GM12891 (cell line): ENCODE results near the gene GIPR.

ENCODE experiments used
- PAX5 ChIP-seq: IDR thresholded peaks from 2 replicates; pipeline ENCODE4 v1.6.1; 2011; ENCODE audit warnings: low read length, moderate library complexity, mild to moderate bottlenecking; ENCODE audit not compliant: insufficient read depth, severe bottlenecking
- POLR2A ChIP-seq: IDR thresholded peaks from 2 replicates; pipeline ENCODE4 v1.6.1; 2011; ENCODE audit warnings: low read depth, low read length, control low read depth
- POLR2AphosphoS5 ChIP-seq: IDR thresholded peaks from 2 replicates; pipeline ENCODE4 v1.6.1; 2011; ENCODE audit warnings: low read depth, low read length, control low read depth
- SPI1 ChIP-seq: IDR thresholded peaks from 2 replicates; pipeline ENCODE4 v1.6.1; 2011; ENCODE audit warnings: low read depth, low read length, control low read depth
- TAF1 ChIP-seq: IDR thresholded peaks from 2 replicates; pipeline ENCODE4 v1.6.1; 2011; ENCODE audit warnings: low read depth, low read length, control low read depth

- no peak for TF ChIP-seq POLR2A
- no peak for TF ChIP-seq TAF1
- TF ChIP-seq POLR2AphosphoS5: no peak
- TF ChIP-seq SPI1: no peak
- no peak for TF ChIP-seq PAX5
Measured at GRCh38 chr19:45663800-45664199, 4.2 kb upstream of the GIPR start.
